Chondrocyte (in vitro differentiated cells): ENCODE data around the gene RCSD1. TPM values are rescaled to one million over a fixed set of nuclear protein-coding genes. Genes with fewer than 3 reads are reported as not detected.

Source experiments
- DNase-seq: peaks from one replicate; pipeline ENCODE4 v3.0.0; 2021; ENCODE audit warnings: mixed read lengths, low spot score
- H3K27ac Mint-ChIP-seq: one replicate; pipeline ENCODE4 v1.8.0; 2021; ENCODE audit warnings: mild to moderate bottlenecking, moderate library complexity, mixed read lengths; ENCODE audit not compliant: unreplicated experiment
- H3K27me3 Mint-ChIP-seq: 2 replicates; pipeline ENCODE4 v1.8.0; 2021; ENCODE audit warnings: low read depth, mixed read lengths
- H3K36me3 Mint-ChIP-seq: 2 replicates; pipeline ENCODE4 v1.8.0; 2021; ENCODE audit warnings: low read depth, mixed read lengths
- H3K4me1 Mint-ChIP-seq: 2 replicates; pipeline ENCODE4 v1.8.0; 2021; ENCODE audit warnings: low read depth, mild to moderate bottlenecking, mixed read lengths
- H3K4me3 Mint-ChIP-seq: one replicate; pipeline ENCODE4 v1.8.0; 2021; ENCODE audit warnings: mild to moderate bottlenecking, moderate library complexity, mixed read lengths; ENCODE audit not compliant: unreplicated experiment
- H3K9me3 Mint-ChIP-seq: 2 replicates; pipeline ENCODE4 v1.8.0; 2021; ENCODE audit warnings: low read depth, mixed read lengths
- CTCF ChIP-seq: fragments of 200-600 bp; sonication (generic); IDR thresholded peaks from 2 replicates; pipeline ENCODE4 v1.5.0; 2021; ENCODE audit warnings: antibody characterized with exemption, mild to moderate bottlenecking, moderate library complexity
- total RNA-seq: library from RNA; stranded (reverse); gene quantifications from 3 replicates; pipeline ENCODE4 v1.2.1, GENCODE V29; 2021

The RCSD1 gene
- total RNA-seq, 1 donor from 2014 or later, result 1.1 TPM

GRCh38 chr1:167661527-167662426 lies 31.7 kb downstream of the RCSD1 start:
- TF ChIP-seq CTCF, result no peak
- Mint-ChIP-seq H3K36me3 (no peaks in the 10 kb centered on the region), H3K4me3 (no peak overlapping the region), H3K4me1 (peaks cover 57% of the 10 kb centered on the region), H3K27ac (peak overlapping the region; percentile 93), H3K27me3 (no peaks in the 10 kb centered on the region), H3K9me3 (no peaks in the 10 kb centered on the region)
- no peak for DNase-seq

DNA sequence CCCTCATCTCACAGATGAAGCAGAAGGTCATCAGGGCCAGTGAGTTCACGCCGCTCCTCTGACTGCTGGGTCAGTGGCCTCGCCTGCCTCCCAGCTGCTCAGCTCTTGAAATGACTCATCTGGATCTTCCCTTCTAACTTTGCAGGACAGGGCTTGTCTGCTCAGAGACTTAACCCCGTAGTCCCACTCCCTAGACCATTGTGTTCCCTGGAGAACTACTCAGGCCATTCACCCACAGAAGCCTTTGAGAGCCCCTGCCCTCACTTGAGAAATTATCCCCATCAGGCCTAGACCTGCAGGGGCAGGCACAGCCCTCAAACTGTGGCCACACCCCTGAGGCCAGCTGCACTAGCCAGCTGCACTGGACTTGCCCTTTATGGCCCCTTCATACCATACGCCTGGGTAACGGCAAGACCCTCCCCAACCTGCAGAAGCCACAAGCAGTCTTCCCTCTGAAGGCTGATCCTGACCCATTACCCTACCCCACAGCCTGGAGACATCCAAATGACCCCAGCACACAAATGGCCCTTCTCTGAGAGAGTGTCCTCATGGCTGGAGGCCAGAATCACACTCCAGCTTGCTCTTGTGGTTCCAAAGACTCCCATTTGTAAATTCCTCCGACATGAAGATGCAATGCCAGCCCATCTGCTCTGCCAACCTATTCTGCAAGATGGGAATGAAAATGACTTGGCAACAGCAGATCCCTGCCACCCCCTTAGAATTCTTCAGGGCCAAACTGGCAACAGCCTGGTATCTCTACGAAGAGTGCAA lies 33.2 kb downstream of the RCSD1 start:
- no peak overlapping the region for H3K4me3 Mint-ChIP-seq
- peak overlapping the region; percentile 93 for H3K27ac Mint-ChIP-seq
- H3K9me3 Mint-ChIP-seq, result no peaks in the 10 kb centered on the region
- no peaks in the 10 kb centered on the region for H3K36me3 Mint-ChIP-seq
- H3K27me3 Mint-ChIP-seq, result no peaks in the 10 kb centered on the region
- no peak for DNase-seq
- no peak for TF ChIP-seq CTCF
- peaks cover 64% of the 10 kb centered on the region for H3K4me1 Mint-ChIP-seq

DNA sequence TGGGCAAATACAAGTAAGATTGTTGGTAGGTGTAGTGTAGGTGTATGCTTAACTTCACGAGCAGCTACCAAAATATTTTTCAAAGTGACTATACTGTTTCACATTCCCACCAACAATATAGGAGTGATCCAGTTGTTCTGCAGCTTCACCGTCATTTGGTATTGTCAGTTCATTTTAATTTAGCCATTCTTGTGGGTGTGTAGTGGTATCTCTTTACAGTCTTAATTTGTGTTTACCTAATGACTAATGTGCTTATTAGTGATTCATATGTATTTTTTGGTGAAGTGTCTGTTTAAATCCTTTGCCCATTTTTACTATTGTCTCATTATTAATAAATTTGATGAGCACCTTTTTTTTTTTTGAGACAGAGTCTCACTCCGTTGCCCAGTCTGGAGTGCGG lies 35.4 kb downstream of the RCSD1 start:
- no peak for TF ChIP-seq CTCF
- no peaks in the 10 kb centered on the region for H3K36me3 Mint-ChIP-seq
- peaks cover 1% of the 10 kb centered on the region for H3K27me3 Mint-ChIP-seq
- peaks cover 62% of the 10 kb centered on the region for H3K4me1 Mint-ChIP-seq
- H3K27ac Mint-ChIP-seq, result no peak overlapping the region
- DNase-seq, result no peak
- H3K9me3 Mint-ChIP-seq, result no peaks in the 10 kb centered on the region
- no peak overlapping the region for H3K4me3 Mint-ChIP-seq

GRCh38 chr1:167666416-167666815 lies 36.4 kb downstream of the RCSD1 start:
- H3K27me3 Mint-ChIP-seq, result peaks cover 4% of the 10 kb centered on the region
- peaks cover 57% of the 10 kb centered on the region for H3K4me1 Mint-ChIP-seq
- H3K9me3 Mint-ChIP-seq, result no peaks in the 10 kb centered on the region
- DNase-seq, result no peak
- H3K36me3 Mint-ChIP-seq, result peaks cover 3% of the 10 kb centered on the region
- peak overlapping the region; percentile 84 for H3K27ac Mint-ChIP-seq
- no peak overlapping the region for H3K4me3 Mint-ChIP-seq
- TF ChIP-seq CTCF, result no peak

DNA sequence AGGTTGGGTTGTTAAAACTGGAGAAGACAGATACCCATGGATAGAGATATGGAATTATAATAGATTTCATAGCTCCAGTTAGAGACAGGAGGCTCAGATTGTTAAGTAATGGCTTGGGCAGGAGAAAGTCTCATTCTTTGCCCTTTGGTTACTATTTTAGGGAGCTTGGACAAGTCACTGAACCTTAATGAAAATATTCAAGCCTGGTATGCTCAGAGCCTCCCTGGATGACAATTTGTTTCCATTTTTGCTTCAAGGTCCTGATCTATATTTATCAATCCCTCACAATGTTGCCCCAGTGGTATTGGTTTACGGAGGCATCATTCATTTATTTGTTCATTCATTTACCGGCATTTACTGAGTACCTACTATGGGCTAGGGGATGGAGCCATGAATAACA lies 37.5 kb downstream of the RCSD1 start:
- H3K27me3 Mint-ChIP-seq, result peaks cover 4% of the 10 kb centered on the region
- peaks cover 46% of the 10 kb centered on the region for H3K4me1 Mint-ChIP-seq
- TF ChIP-seq CTCF, result no peak
- no peak overlapping the region for H3K4me3 Mint-ChIP-seq
- no peak for DNase-seq
- no peaks in the 10 kb centered on the region for H3K9me3 Mint-ChIP-seq
- H3K27ac Mint-ChIP-seq, result no peak overlapping the region
- peaks cover 3% of the 10 kb centered on the region for H3K36me3 Mint-ChIP-seq
